HUES64 (cell line): ENCODE data around the gene B9D2.

Source experiments
- H3K27ac ChIP-seq: 2 replicates; pipeline ENCODE4 v1.7.0; 2013; ENCODE audit warnings: low read depth, low read length, inconsistent platforms
- H3K27me3 ChIP-seq: 2 replicates; pipeline ENCODE4 v1.6.1; 2013; ENCODE audit warnings: mild to moderate bottlenecking, low read length; ENCODE audit not compliant: insufficient read depth
- H3K36me3 ChIP-seq: 2 replicates; pipeline ENCODE4 v1.6.1; 2013; ENCODE audit warnings: mild to moderate bottlenecking, low read length; ENCODE audit not compliant: insufficient read depth
- H3K4me1 ChIP-seq: 2 replicates; pipeline ENCODE4 v1.6.1; 2013; ENCODE audit warnings: mild to moderate bottlenecking, low read length, moderate library complexity; ENCODE audit not compliant: insufficient read depth
- H3K4me3 ChIP-seq: 2 replicates; pipeline ENCODE4 v1.5.1; 2013; ENCODE audit warnings: mild to moderate bottlenecking, low read length, moderate library complexity
- H3K9ac ChIP-seq: 2 replicates; pipeline ENCODE4 v1.6.1; 2013; ENCODE audit warnings: mild to moderate bottlenecking, low read depth, low read length
- H3K9me3 ChIP-seq: 2 replicates; pipeline ENCODE4 v1.6.1; 2013; ENCODE audit warnings: low read depth, low read length; ENCODE audit not compliant: insufficient read depth
- WGBS: fragments of 150-250, 120-280 bp; methylation state at CpG from one replicate; pipeline ENCODE4 v1.1.7; 2013; ENCODE audit warnings: missing lambda C conversion rate; 5-methylcytosine and 5-hydroxymethylcytosine counted together

Gene B9D2

GRCh38 chr19:41325947-41326706 is 37.8 kb downstream of the B9D2 start:
- peaks cover 49% of the 10 kb centered on the region for H3K4me1 ChIP-seq
- no peaks in the 10 kb centered on the region for H3K27me3 ChIP-seq
- WGBS = 35% methylated on average over 30 of the region's 30 CpGs
- H3K27ac ChIP-seq = peak overlapping the region; percentile 73
- H3K9me3 ChIP-seq = no peaks in the 10 kb centered on the region
- peaks cover 5% of the 10 kb centered on the region; the same call in 1 of the 2 replicates for H3K36me3 ChIP-seq
- peak overlapping the region; percentile 27; the same call in 1 of the 2 replicates for H3K9ac ChIP-seq
- H3K4me3 ChIP-seq = peak overlapping the region; percentile 46

GRCh38 chr19:41325640-41325946 is 38.4 kb downstream of the B9D2 start:
- H3K4me1 ChIP-seq = peaks cover 49% of the 10 kb centered on the region
- H3K9me3 ChIP-seq = no peaks in the 10 kb centered on the region
- 3% methylated on average over 10 of the region's 10 CpGs for WGBS
- H3K27me3 ChIP-seq = no peaks in the 10 kb centered on the region
- H3K27ac ChIP-seq = peak overlapping the region; percentile 73
- peaks cover 10% of the 10 kb centered on the region; the same call in 1 of the 2 replicates for H3K36me3 ChIP-seq
- peak overlapping the region; percentile 46 for H3K4me3 ChIP-seq
- peak overlapping the region; percentile 27; the same call in 1 of the 2 replicates for H3K9ac ChIP-seq

GRCh38 chr19:41324921-41325639 is 38.9 kb downstream of the B9D2 start:
- Histone ChIP-seq H3K4me3 (peak overlapping the region; percentile 46), H3K4me1 (peaks cover 49% of the 10 kb centered on the region), H3K9ac (peak overlapping the region; percentile 27; the same call in 1 of the 2 replicates), H3K27ac (peak overlapping the region; percentile 88), H3K27me3 (no peaks in the 10 kb centered on the region), H3K36me3 (peaks cover 15% of the 10 kb centered on the region), H3K9me3 (no peaks in the 10 kb centered on the region)
- WGBS = 2% methylated on average over 23 of the region's 23 CpGs

- WGBS = 52% methylated on average over 7 of the region's 7 CpGs
- peak overlapping the region; percentile 46; the same call in 1 of the 2 replicates for H3K4me3 ChIP-seq
- H3K4me1 ChIP-seq = peaks cover 49% of the 10 kb centered on the region
Observed at GRCh38 chr19:41324231-41324702, 39.7 kb downstream of the B9D2 start.

GRCh38 chr19:41323430-41324125 is 40.4 kb downstream of the B9D2 start:
- Histone ChIP-seq H3K27ac (peak overlapping the region; percentile 88), H3K27me3 (no peaks in the 10 kb centered on the region), H3K36me3 (peaks cover 24% of the 10 kb centered on the region), H3K4me1 (peaks cover 49% of the 10 kb centered on the region), H3K9me3 (no peaks in the 10 kb centered on the region), H3K9ac (peak overlapping the region; percentile 21), H3K4me3 (no peak overlapping the region)
- 32% methylated on average over 15 of the region's 16 CpGs for WGBS

More at GRCh38 chr19:41324231-41324702, 39.7 kb downstream of the B9D2 start:
- H3K9ac ChIP-seq = no peak overlapping the region; the same call in 1 of the 2 replicates
- peak overlapping the region; percentile 88 for H3K27ac ChIP-seq
- H3K36me3 ChIP-seq = peaks cover 17% of the 10 kb centered on the region
- H3K27me3 ChIP-seq = no peaks in the 10 kb centered on the region
- H3K9me3 ChIP-seq = no peaks in the 10 kb centered on the region

GRCh38 chr19:41323023-41323422 is 40.9 kb downstream of the B9D2 start:
- H3K9me3 ChIP-seq = no peaks in the 10 kb centered on the region
- 65% methylated on average over 7 of the region's 7 CpGs for WGBS
- H3K4me1 ChIP-seq = peaks cover 45% of the 10 kb centered on the region
- no peak overlapping the region for H3K4me3 ChIP-seq
- peak overlapping the region; percentile 21; the same call in 1 of the 2 replicates for H3K9ac ChIP-seq
- peak overlapping the region; percentile 88 for H3K27ac ChIP-seq
- peaks cover 28% of the 10 kb centered on the region for H3K36me3 ChIP-seq
- H3K27me3 ChIP-seq = no peaks in the 10 kb centered on the region

- Histone ChIP-seq H3K36me3 (peaks cover 34% of the 10 kb centered on the region), H3K9ac (no peak overlapping the region), H3K4me3 (no peak overlapping the region), H3K27ac (peak overlapping the region; percentile 52), H3K4me1 (peaks cover 40% of the 10 kb centered on the region), H3K9me3 (no peaks in the 10 kb centered on the region), H3K27me3 (no peaks in the 10 kb centered on the region)
- WGBS = 97% methylated on average over 8 of the region's 11 CpGs
Observed at GRCh38 chr19:41322451-41322850, 41.5 kb downstream of the B9D2 start.

- Histone ChIP-seq H3K36me3 (peaks cover 41% of the 10 kb centered on the region), H3K9me3 (no peaks in the 10 kb centered on the region), H3K27me3 (no peaks in the 10 kb centered on the region), H3K27ac (peak overlapping the region; percentile 52; the same call in 1 of the 2 replicates), H3K4me3 (no peak overlapping the region), H3K4me1 (peaks cover 33% of the 10 kb centered on the region), H3K9ac (no peak overlapping the region)
- 51% methylated on average over 10 of the region's 10 CpGs for WGBS
Observed at GRCh38 chr19:41321600-41322270, 42.2 kb downstream of the B9D2 start.

GRCh38 chr19:41321204-41321599 is 42.7 kb downstream of the B9D2 start:
- H3K9me3 ChIP-seq = no peaks in the 10 kb centered on the region
- no peak overlapping the region for H3K9ac ChIP-seq
- H3K36me3 ChIP-seq = peaks cover 46% of the 10 kb centered on the region
- peak overlapping the region; percentile 13; the same call in 1 of the 2 replicates for H3K27ac ChIP-seq
- H3K4me3 ChIP-seq = no peak overlapping the region
- 89% methylated on average over 7 of the region's 7 CpGs for WGBS
- no peaks in the 10 kb centered on the region for H3K27me3 ChIP-seq
- H3K4me1 ChIP-seq = peaks cover 32% of the 10 kb centered on the region

- no peak overlapping the region for H3K9ac ChIP-seq
- 96% methylated on average over 4 of the region's 4 CpGs for WGBS
- peaks cover 29% of the 10 kb centered on the region for H3K4me1 ChIP-seq
- H3K9me3 ChIP-seq = no peaks in the 10 kb centered on the region
- H3K27me3 ChIP-seq = no peaks in the 10 kb centered on the region
- no peak overlapping the region for H3K4me3 ChIP-seq
- H3K36me3 ChIP-seq = peaks cover 52% of the 10 kb centered on the region
- H3K27ac ChIP-seq = no peak overlapping the region
Observed at GRCh38 chr19:41320568-41320967, 43.4 kb downstream of the B9D2 start.
